Keratinocyte (primary cell): ENCODE measurements around the gene ARHGEF16.

Experiments
- EZH2 ChIP-seq: IDR thresholded peaks from one replicate; pipeline ENCODE4 v1.6.1; 2012; ENCODE audit warnings: inconsistent platforms, mild to moderate bottlenecking, low read length, moderate library complexity
- TF ChIP-seq, protein P1 (sequence below), 3 experiments: IDR thresholded peaks in 1 of 3; conservative IDR thresholded peaks in 1 of 3; optimal IDR thresholded peaks in 1 of 3; 2 replicates in 2 of 3; 3 replicates in 1 of 3; pipeline versions ENCODE3 to v1.5.1; 2011; ENCODE audit warnings: low read length in 3 of 3, mild to moderate bottlenecking in 3 of 3, moderate library complexity in 2 of 3, control low read depth in 1 of 3, inconsistent platforms in 1 of 3; ENCODE audit not compliant: insufficient read depth in 2 of 3; ENCODE audit errors: extremely low read depth in 1 of 3

GRCh38 chr1:3405491-3405890 lies 49.0 kb upstream of the ARHGEF16 start:
- TF ChIP-seq, protein P1, sequence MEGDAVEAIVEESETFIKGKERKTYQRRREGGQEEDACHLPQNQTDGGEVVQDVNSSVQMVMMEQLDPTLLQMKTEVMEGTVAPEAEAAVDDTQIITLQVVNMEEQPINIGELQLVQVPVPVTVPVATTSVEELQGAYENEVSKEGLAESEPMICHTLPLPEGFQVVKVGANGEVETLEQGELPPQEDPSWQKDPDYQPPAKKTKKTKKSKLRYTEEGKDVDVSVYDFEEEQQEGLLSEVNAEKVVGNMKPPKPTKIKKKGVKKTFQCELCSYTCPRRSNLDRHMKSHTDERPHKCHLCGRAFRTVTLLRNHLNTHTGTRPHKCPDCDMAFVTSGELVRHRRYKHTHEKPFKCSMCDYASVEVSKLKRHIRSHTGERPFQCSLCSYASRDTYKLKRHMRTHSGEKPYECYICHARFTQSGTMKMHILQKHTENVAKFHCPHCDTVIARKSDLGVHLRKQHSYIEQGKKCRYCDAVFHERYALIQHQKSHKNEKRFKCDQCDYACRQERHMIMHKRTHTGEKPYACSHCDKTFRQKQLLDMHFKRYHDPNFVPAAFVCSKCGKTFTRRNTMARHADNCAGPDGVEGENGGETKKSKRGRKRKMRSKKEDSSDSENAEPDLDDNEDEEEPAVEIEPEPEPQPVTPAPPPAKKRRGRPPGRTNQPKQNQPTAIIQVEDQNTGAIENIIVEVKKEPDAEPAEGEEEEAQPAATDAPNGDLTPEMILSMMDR (optimal IDR thresholded peaks at IDR 0.05 in 1 of 3, IDR thresholded peaks at IDR 0.05 in 1 of 3, conservative IDR thresholded peaks at IDR 0.05 in 1 of 3; ENCODE audit: extremely low read depth in 1 of 3, insufficient read depth in 2 of 3, low read length in 3 of 3) = no peak
- TF ChIP-seq EZH2 = no peak
